NCI-H82 (cell line): ENCODE measurements around the gene REPIN1.

Experiments used
- DNase-seq: peaks from one replicate; lab custom pipeline; 2025; lab: John Stamatoyannopoulos, UW

Gene REPIN1

DNA sequence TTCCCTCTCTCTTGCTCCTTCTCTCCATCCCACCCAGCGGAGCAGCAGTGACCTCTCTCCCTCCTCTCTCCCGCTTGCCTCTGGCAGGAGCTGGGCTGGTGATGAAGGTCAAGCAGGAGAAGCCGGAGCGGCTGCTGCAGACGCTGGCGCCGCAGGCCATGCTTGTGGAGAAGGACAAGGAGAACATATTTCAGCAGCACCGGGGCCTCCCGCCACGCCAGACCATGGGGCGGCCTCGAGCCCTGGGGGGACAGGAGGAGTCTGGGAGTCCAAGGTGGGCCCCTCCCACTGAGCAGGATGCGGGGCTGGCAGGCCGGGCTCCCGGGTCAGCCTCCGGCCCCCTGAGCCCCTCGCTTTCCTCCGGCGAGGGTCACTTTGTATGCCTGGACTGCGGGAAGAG is 27.8 kb downstream of the REPIN1 start:
- DNase-seq = no peak

DNA sequence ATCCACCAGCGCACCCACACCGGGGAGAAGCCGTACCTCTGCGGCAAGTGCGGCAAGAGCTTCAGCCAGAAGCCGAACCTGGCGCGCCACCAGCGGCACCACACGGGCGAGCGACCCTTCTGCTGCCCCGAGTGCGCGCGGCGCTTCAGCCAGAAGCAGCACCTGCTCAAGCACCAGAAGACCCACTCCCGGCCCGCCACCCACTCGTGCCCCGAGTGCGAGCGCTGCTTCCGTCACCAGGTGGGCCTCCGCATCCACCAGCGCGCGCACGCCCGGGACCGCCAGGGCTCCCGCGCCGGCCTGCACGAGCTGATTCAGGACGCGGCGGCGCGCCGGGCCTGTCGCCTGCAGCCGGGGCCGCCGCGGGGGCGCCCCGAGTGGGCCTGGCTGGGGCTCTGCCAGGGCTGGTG is 28.2 kb downstream of the REPIN1 start:
- DNase-seq = no peak

DNA sequence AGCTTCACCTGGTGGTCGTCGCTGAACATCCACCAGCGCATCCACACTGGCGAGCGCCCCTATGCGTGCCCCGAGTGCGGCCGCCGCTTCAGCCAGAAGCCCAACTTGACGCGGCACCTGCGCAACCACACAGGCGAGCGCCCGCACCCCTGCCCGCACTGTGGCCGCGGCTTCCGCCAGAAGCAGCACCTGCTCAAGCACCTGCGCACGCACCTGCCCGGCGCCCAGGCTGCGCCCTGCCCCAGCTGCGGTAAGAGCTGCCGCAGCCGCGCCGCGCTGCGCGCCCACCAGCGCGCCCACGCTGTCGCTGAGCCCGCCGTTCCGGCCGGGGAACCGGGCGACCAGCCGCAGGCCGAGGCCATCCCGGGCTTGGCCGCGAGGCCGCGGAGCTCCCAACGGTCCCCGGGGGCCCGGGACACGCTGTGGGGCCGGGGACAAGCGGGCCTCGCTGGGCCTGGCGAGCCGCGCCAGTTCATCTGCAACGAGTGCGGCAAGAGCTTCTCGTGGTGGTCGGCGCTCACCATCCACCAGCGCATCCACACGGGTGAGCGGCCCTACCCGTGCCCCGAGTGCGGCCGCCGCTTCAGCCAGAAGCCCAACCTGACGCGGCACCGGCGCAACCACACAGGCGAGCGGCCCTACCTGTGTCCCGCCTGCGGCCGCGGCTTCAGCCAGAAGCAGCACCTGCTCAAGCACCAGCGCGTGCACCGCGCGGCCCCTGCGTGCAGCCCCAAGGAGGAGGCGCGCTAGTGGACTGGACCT is 28.9 kb downstream of the REPIN1 start:
- no peak for DNase-seq

DNA sequence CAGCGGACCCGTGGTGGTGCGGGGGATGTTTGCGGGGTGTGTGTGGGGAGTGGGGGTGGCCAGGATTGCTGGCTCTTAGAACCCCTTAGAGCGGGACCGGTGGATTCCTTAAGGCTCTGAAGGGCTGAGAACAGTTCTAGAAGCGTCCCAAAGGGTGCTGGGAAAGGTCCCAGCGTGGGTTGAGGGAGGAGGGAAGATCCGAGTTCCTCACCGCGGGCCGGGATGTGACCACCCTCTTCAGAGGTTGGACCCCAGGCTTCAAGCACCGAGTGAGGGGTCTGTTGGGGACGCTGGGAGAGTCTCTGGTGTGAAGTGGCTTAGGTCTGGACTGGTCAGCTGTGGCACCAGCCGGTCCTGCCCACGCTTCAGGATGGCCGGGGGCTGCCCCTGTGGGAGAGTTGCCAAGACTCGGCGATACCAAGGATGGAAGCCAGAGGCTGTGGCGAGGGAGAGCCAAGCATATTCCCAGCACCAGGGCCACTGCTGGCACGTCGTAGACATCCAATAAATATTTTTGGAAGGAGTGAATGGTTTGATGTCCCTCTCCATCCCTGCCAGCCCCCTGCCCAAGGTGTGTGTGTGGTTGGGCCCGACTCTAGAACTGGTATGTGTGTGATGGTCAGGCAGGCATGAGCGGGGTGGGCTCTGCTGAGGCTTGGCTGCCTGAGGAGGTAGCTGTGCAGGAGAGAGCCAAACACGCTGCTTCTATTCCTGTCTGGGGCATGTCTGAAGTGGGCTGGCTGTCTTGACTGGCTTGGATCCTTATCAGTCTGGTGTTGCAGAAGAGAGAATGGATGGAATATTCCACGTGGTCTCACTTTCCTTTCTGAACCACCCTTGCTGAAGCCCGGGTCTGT is 29.7 kb downstream of the REPIN1 start:
- DNase-seq = no peak

DNA sequence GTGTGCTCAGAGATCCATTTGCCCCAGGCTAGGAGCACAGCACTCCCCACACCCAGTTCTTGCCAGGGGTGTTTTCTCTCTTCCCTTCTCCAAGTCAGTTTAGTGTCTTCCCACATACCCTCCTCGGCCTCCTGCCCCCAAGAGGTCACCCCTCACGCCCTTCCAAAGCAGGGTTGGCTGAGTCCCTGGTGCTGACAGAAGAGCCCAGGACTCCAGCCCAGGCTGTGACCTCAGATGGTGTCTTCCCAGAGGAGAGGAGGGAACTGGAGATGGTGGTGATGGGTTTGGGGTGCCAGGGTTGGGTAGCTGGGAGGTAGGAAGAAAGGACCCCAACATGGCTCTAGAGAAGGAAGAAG is 30.3 kb downstream of the REPIN1 start:
- no peak for DNase-seq

DNA sequence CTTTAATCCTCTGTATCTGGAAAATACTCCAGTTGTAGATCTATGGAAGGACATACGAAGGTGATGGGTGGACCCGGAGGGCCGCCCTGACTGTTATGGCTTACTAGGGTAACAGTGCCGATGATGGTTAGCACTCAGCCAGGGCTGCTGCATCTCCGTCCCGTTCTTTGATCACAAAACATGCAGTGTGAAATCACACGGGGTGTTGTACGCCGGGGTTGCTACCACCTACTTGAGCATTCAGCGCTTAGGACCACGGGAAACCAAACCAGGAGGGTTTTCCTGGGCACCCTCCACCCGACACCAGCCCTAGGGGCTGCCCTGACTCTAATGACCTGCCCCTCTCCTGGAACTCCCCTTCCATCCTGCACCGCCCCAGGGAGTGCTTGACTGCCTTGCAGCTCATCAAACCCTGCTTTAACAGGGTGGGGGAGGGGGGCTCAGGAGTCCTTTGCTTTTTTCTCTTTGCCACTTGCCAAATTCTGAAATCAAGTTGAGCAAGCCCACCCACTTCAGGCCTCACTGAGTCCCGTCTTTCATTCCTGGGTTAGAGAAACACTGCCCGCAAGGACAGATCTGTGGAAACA is 30.9 kb downstream of the REPIN1 start:
- DNase-seq = no peak

DNA sequence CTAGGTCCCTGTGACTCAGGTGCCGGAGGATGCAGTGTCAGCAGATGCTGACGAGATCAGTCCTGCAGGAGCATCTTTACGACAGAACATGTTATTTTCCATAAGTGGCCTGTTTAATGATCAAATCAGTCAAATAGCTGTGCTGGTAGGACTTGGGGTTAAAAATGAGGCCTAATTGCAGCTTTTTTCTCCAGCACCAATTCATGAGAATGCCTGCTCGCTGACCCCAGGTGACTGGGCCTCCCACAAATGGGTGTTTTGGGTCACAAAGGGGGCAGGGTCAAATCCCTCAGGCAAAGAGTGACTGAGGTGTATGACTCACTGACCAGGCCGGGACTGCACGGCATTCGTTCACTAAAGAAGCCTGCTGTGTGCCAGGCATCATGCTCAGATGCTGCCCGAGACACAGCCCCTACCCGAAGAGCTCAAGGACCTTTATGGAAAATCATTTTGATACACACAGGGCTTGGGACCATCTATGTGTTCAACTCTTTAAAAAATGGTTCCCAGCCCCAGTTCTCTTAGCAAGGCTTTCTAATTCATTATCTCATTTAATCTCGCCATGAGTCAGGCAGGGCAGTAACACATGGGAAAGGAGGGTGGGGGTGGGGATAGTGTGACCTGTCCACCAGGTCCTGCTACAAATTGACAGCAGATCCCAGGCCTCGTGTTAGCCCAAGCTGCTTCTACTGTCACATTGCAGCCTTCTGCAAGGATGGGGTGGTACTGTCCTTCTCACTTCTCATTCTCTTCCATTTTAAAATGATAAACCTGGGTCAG is 31.6 kb downstream of the REPIN1 start:
- no peak for DNase-seq

DNA sequence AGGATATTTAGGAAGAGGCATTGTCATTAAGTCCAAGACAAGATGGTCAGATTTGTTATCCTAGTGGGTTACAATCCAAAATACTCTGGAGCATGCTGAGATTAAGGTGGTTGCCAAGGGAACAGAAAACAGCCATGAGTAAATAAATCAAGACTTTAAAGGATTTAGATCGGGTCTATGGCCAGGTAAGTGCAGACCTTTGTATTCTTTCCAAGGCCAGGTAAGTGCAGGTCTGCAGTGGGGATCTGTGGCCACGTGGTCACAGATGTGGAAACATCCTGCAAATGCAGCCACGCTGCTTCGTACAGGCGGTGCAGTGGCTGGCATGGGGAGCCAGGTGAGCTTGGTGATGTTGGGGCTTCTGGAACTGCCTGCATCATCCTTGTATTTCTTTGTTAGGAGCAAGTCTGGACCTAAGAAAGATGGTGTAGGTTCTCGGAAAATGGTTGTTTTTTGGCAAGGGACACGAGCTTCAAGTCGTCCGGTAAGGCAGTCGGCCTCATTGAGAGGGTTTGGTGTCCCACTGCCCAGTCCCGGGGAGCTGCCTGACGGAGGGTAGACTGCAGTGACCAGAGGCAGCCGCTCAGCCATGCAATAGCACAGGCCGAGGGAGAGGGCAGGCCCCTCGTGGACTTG is 32.3 kb downstream of the REPIN1 start:
- no peak for DNase-seq

DNA sequence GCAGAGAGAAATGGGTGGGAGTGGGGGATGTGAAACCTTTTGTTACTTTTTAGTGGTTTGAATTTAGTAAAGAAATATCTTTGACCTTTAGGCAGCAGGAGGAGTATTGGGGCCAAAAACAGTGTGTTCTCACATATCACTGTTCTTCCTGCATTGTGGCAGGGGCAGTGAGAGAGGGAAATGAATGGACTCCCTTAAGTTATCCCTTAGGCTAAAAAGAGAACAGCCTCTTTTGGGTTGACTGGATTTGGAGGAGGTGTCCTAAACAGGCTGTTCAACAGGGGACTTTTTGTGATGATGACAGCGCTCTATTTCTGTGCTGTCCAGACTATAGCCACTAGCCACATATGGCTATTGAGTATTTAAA is 32.8 kb downstream of the REPIN1 start:
- DNase-seq = no peak

DNA sequence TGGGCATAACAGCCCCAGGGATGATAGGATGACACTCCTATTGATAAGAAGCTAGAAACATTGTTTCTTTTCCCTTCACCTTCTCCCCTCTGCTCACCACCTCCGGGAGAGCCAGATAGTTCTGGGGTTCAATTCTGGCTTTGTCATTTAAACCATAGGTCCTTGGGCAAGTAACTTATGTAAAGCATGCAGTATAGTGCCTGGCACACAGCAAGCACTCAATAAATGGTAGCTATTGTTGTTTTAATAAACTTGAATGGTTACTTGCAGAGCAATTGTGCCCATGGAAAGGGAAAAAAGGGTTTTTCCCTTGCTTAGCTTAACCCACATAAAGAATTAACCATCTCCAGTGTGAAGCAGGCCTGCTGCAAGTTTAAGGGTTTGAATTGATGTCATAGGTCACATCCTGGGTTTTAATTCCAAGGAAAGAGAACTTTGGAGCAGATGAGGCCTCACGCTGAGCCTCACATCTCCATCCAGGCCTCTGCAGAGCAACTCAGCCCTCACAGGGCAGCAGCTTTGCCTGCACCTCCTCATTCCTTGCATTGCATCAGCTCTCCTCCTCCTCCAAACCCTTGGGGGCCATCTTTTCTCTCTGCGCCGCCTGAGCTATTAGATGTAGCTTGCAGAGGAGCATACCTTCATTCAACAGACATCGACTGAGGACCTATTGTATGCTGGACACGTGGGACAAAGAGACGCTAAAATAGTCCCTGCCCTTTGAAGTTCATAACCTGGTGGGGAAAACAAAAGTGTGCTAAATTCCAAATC is 33.4 kb downstream of the REPIN1 start:
- DNase-seq = no peak

DNA sequence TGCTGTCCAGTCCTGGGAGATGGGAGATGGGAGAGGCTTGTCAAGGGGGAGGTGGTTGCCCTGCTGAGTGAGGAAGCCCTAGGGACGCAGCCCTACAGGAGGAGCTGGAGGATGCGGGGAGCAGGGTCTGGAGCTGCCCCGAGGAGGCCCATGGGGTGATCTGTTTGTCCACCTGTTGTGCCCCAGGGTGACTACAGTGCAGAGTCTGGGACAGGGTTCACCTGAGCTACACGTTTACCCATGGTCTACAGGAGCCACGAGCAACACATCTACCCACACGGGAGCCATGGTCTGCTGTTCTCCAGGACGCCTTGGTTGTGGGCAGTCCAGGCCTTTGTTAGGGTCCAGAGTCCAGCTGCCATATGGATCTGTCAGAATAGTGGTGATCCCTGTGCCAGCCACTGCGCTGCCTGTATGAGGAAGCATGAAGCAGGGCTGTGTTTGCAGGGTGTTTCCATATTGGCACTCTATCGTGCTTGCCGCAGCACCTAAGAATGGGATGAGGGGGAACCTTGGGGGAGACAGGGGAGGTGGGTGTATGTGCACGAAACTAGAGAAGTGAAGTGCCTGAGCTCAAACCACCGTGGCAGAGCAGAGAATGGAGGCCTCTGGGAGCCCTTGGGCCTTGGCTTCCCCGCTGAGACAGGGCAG is 34.2 kb downstream of the REPIN1 start:
- no peak for DNase-seq

DNA sequence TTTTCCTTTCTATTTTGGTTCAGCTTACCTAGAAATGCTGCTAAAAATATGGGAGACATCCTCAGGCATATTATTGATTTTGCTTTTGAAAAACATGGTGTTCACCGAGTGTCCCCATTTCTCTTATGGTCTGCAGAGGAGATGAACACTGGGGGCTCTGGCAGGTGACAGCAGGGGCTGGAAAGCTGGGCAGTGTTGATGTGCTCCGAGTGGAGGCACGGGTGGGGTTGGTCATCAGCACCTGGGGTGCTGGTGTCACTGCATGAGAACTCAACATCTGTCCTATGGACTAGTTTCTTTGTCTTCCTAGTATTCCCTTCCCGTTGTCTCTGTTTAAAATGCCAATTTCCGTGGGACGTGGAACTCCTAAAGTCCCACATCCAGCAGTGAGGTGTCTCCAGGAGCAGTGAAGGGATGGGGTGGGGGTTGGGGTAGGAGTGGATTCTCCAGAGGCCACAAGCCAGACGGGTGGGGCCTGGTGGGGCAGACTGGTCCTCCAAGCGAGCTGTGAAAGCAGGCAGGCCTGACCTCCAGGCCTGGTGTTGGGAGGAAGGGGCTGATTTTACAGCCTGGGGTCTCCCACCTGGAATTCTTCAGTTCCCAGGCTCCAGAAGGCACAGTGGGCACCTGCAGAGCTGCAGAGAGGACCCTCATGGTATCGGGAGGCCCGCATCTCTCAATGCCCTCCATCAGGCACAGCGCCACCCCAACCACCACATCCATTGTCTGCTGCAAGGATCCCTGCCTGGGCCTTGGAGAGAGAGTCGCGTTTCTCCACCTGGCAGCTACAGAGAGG is 35.0 kb downstream of the REPIN1 start:
- DNase-seq = no peak

DNA sequence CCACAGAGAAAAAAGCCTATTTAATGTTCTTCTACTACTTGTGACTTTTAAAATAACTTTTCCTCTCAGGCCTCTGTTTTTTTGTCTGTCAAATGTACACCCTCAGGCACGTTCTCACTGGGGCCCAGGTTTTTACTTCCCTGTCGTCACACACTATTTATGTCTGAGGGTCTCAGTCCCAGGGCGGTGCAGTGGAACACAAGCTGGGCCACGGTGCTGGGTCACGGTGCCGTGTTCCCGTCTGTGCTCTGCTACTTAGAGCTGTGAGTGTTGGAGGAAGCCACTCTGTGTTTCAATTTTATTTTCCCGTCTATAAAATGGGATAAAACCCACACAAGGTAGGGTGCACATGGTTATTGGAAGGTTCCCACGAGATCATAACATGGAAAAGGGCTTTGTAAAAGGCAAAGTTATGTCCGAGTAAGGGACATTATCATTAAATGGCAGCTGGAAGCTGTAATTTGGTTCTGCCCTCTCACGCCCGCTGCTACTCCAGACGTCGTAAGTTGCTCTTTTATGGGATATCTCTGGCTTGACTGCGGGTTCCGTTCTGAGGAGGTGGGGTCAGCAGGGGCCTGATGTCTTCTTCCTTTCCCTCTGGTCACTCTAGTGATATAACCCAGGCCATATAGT is 35.7 kb downstream of the REPIN1 start:
- DNase-seq = no peak

DNA sequence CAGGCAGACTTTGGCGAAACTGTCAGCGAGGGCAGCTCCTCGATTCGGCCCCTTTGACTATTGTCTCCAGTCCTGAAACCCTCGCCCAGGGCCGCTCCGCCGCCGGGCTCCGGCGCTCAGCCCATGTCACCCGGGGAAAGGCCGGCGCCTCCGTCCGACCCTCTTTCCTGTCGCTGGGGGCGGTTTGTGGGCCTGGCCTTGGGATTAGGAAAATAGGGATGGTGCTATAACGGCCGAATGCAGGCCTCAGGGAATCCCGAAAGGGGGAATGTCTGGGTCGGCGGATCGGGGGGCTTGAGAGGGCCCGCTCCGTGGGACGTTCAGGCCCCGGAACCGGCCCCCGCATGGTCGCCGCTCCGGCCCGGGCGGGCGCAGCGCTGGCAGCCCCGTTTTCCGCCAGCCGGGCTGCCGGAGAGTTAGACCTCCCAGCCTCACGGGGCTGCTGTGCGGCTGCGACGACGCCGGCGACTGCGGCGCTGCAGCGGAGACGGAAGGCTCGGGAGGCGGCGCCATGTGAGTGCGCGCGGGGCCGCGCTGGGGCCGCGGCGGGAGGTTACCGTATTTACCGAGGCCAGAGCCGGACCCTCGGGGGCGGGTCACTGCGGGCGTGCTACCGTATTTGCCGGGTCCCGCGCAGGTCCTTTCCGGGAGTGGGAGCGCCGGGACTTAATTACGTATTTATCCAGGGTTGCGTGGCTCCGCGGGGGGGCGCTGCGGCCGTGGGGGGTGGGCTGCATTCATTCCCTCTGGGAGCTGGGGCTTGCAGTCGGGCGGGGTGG is 36.4 kb downstream of the REPIN1 start:
- DNase-seq = peak; percentile 87

DNA sequence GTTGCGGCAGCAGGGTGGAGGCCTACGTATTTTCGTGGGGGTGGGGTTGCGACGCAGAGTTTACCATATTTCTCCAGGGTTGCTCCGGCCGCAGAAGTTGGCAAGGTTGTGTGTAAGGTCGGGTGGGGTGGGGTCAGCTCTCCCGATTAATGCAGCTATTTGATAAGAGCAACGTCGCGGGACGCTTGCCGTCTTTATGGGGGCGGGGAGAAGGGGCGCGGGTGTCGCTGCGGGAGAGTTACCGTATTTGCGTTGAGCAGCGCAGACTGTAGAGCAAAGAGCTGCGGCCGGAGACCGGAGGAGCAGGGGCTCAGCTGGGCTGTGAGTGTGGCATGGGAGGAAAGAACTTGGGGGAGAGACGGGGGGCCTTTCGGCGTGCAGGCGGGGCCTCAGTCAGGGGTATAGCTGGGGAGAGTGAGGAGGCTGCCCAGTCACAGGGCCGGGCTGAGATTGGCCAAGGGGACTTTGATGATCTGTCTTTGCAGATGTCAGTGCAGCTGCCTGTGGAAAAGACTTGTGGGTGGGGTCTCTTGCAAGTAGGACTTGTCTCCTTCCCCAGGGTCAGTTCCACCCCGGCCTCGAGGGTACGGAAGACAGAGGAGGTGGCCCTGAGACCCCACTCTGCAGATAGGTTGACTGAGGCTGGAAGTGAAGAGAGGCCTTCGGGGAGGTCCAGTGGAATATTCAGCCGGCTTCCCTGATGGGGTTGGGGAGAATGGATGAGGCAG is 37.1 kb downstream of the REPIN1 start:
- DNase-seq = peak; percentile 76

DNA sequence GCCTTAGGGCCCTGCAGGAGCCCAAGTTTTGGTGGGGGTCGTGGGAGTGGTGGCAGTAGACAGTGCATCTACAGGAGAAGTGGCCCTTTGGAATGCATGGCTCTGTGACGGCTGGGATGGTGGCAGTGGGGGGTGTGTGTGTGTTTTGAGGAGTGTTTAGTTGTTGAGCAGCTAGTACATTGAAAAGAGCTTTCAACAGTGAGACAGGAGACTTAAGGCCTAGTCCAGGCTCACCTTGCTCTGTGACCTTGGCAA is 37.6 kb downstream of the REPIN1 start:
- no peak for DNase-seq

DNA sequence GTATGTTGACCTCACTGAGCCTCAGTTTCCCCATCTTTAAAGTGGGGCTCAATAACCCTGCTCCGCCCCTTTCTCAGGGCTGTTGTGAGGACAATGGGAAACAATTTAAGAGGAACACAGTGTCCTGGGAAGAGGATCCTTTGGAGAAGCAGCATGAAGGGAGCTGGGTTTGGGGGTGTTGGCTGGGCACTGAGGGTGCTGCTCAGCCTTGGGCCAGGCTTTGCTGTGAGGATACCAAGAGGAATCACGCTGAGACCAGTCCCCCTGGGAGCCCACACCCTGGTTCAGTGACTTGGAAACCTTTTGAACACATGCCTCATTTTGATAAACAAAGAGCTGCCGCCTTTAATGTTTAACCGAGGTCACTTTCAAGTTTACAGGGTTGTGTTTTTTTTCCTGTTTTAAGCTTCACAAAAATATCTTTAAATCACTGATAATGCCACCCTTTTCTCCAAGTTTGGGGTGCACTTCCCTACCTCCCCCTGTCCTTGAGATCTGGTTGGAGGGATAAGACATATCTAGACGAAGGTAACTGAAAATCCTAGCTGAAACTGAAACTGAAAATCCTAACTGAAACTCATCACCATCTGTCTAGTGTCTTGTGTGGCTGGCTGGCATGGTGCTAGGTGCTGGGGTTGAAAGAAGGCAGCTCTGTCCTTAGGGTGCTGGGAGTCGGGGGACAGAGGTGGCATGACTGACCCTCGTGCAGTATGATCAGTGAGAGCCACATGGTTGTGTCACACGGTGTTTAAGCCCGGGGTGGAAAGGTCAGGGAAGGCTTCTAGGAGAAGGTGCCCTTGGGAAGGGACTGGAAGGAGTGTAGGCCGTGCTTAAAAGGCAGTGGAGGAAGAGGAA is 38.2 kb downstream of the REPIN1 start:
- no peak for DNase-seq
